MCF 10A (cell line): ENCODE results near the gene HUS1. TPM values are rescaled to one million over a fixed set of nuclear protein-coding genes. Genes with fewer than 3 reads are reported as not detected.
A peak's percentile ranks its signal among the peaks of the same experiment; 100 is the strongest.
"Not testable (repeated sequence)": the region's sequence is repeated elsewhere in the genome, so short reads cannot be mapped to it uniquely, and the experiment has no call there.

Source experiments
- BruUV-seq: library from RNA; stranded (reverse); fragments of 400-500 nt; replicated peaks from 2 replicates; lab custom pipeline; 2021; lab: Mats Ljungman, UMichigan
- CTCF ChIA-PET: fragments of 300-600 bp; sonication (Branson Sonifier 250); formaldehyde crosslinking; extraction: SDS; loops from one replicate; lab custom pipeline; 2021; ENCODE audit warnings: antibody characterized with exemption, inconsistent platforms; lab: Yijun Ruan, JAX
- POLR2A ChIA-PET: fragments of 300-600, 350-650 bp; sonication (Branson Sonifier 250); formaldehyde crosslinking; extraction: SDS; loops from one replicate; lab custom pipeline; 2020; ENCODE audit warnings: antibody characterized with exemption, inconsistent platforms; lab: Yijun Ruan, JAX
- DNase-seq: peaks from one replicate; pipeline ENCODE4 v3.0.0-alpha.2; 2018; ENCODE audit not compliant: unreplicated experiment
- H3K27ac Mint-ChIP-seq: one replicate; pipeline ENCODE4 v1.8.0; 2022; ENCODE audit warnings: mild to moderate bottlenecking, low read depth, mixed read lengths; ENCODE audit not compliant: unreplicated experiment
- H3K27me3 Mint-ChIP-seq: one replicate; pipeline ENCODE4 v1.8.0; 2022; ENCODE audit warnings: mixed read lengths; ENCODE audit not compliant: insufficient read depth, unreplicated experiment
- H3K36me3 Mint-ChIP-seq: one replicate; pipeline ENCODE4 v1.8.0; 2022; ENCODE audit warnings: mild to moderate bottlenecking, moderate library complexity, mixed read lengths; ENCODE audit not compliant: insufficient read depth, unreplicated experiment
- H3K4me1 Mint-ChIP-seq: one replicate; pipeline ENCODE4 v1.8.0; 2022; ENCODE audit warnings: mixed read lengths; ENCODE audit not compliant: insufficient read depth, unreplicated experiment
- H3K4me3 Mint-ChIP-seq: one replicate; pipeline ENCODE4 v1.8.0; 2022; ENCODE audit warnings: mild to moderate bottlenecking, moderate library complexity, mixed read lengths; ENCODE audit not compliant: unreplicated experiment
- H3K9me3 Mint-ChIP-seq: one replicate; pipeline ENCODE4 v1.8.0; 2022; ENCODE audit warnings: mixed read lengths; ENCODE audit not compliant: unreplicated experiment
- CTCF ChIP-seq: fragments of 200-600 bp; IDR thresholded peaks from one replicate; pipeline ENCODE4 v1.8.0; 2022; ENCODE audit warnings: antibody characterized with exemption, mild to moderate bottlenecking; ENCODE audit not compliant: unreplicated experiment
- intact Hi-C: fragments of 100-400 bp; cut with micrococcal nuclease; formaldehyde crosslinking; loops from 2 replicates; pipeline ENCODE4 v1.14.1; 2022
- total RNA-seq: library from RNA; stranded (reverse); gene quantifications from 2 replicates; pipeline ENCODE4 v1.2.3, GENCODE V29; 2022

HUS1 gene
- total RNA-seq, 1 experiment from 2014 or later: 42.8 TPM

DNA sequence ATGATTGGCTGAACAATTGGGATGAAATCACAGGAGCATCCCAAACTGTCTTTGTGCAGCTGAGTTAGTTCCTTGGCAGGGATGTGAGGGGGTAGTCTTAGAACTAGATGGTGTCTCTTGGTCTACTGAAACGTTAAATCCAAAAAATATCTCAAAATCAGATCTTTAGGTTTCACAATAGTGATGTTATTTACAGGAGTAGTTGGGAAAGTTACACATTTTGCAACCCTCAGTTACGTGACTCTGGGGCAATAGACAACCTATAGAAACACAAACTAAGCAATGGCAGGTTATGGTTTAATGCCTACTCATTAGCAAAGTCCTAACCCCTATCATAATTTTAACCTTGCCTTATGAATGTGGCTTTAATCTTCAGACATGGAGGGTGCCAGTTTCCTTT, 55.1 kb downstream of the HUS1 start:
- H3K27me3 Mint-ChIP-seq: peaks cover 23% of the 10 kb centered on the region
- no peaks in the 10 kb centered on the region for H3K9me3 Mint-ChIP-seq
- no peak overlapping the region for H3K27ac Mint-ChIP-seq
- no peaks in the 10 kb centered on the region for H3K4me1 Mint-ChIP-seq
- no peaks in the 10 kb centered on the region for H3K36me3 Mint-ChIP-seq
- intact Hi-C loops: no loop called here
- ChIA-PET CTCF (interaction anchor here (1.3 kb wide), 1 partner anchor 15 kb away, joined by 6 read pairs; no protein-coding TSS in a partner anchor), POLR2A (no interaction called here)
- no peak overlapping the region for H3K4me3 Mint-ChIP-seq
- peak; percentile 35 for DNase-seq
- TF ChIP-seq CTCF: no peak
- no TSS peak for BruUV-seq

DNA sequence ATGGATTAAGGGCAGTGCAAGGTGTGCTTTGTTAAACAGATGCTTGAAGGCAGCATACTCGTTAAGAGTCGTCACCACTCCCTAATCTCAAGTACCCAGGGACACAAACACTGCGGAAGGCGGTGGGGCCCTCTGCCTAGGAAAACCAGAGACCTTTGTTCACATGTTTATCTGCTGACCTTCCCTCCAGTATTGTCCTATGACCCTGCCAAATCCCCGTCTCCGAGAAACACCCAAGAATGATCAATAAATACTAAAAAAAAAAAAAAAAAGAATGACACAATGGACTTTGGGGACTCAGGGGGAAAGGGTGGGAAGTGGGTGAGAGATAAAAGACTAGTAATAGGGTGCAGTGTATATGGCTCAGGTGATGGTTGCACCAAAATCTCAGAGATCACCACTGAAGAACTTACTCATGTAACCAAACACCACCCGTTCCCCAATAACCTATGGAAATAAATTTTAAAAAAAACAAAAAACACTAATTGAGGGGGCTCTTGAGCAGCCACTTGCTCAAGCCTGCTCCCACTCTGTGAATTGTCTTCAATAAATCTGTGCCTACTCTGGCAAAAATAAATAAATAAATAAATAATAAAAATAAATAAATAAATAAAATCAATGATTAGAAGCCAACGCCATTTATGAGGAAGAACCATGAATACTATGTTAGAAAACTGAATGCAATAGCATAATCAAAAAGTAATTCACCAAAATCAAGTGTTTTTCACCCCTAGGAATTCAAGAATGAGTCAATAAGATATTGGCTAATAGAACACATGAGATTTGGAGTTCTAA, 56.1 kb downstream of the HUS1 start:
- intact Hi-C loops, H3K36me3 Mint-ChIP-seq, H3K4me1 Mint-ChIP-seq, BruUV-seq, DNase-seq, H3K4me3 Mint-ChIP-seq, H3K27ac Mint-ChIP-seq, H3K9me3 Mint-ChIP-seq, CTCF ChIA-PET, POLR2A ChIA-PET: not testable (repeated sequence)
- peaks cover 33% of the 10 kb centered on the region for H3K27me3 Mint-ChIP-seq

DNA sequence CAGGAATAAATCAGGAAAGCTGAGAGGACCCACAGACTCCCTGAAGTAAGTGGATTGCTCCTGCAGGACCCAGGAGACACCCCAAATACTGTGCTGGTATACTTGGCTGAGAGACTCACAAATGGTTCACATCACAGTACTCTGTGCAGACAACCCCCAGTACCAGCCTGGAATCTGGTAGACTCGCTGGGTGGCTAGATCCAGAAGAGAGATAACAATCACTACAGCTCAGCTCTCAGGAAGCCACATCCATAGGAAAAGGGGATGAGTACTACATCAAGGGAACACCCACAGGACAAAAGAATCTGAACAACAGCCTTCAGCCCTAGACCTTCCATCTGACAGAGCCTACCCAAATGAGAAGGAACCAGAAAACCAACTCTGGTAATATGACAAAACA, 62.9 kb downstream of the HUS1 start:
- ChIA-PET CTCF (interaction anchor here (1.1 kb wide), 1 partner anchor 662 kb away, joined by 3 read pairs; no protein-coding TSS in a partner anchor), POLR2A (interaction anchor here (0.6 kb wide), 1 partner anchor 80 kb away, joined by 3 read pairs; no protein-coding TSS in a partner anchor)
- DNase-seq, H3K4me1 Mint-ChIP-seq, intact Hi-C loops, H3K4me3 Mint-ChIP-seq, H3K36me3 Mint-ChIP-seq, H3K9me3 Mint-ChIP-seq, BruUV-seq, H3K27ac Mint-ChIP-seq: not testable (repeated sequence)
- peaks cover 99% of the 10 kb centered on the region for H3K27me3 Mint-ChIP-seq

- no TSS peak for BruUV-seq
- CTCF ChIA-PET: interaction anchor here (0.7 kb wide), 1 partner anchor 29 kb away, joined by 3 read pairs; no protein-coding TSS in a partner anchor
- intact Hi-C loops: no loop called here
Observed at GRCh38 chr7:47915616-47915976, 63.8 kb downstream of the HUS1 start.

More at GRCh38 chr7:47915616-47915976, 63.8 kb downstream of the HUS1 start:
- peaks cover 94% of the 10 kb centered on the region for H3K27me3 Mint-ChIP-seq
- H3K36me3 Mint-ChIP-seq: no peaks in the 10 kb centered on the region
- H3K4me1 Mint-ChIP-seq: no peaks in the 10 kb centered on the region
- POLR2A ChIA-PET: interaction anchor here (0.6 kb wide), 1 partner anchor 91 kb away, joined by 3 read pairs; no protein-coding TSS in a partner anchor
- DNase-seq: no peak
- no peak overlapping the region for H3K27ac Mint-ChIP-seq
- H3K9me3 Mint-ChIP-seq: no peaks in the 10 kb centered on the region
- TF ChIP-seq CTCF: no peak
- H3K4me3 Mint-ChIP-seq: no peak overlapping the region
